Small intestine (tissue), 7 donors: Measurements from ENCODE around the gene GBE1. TPM values are rescaled to one million over a fixed set of nuclear protein-coding genes. Genes with fewer than 3 reads are reported as not detected.

Experiments
- DNase-seq, 2 donors: peaks; one replicate each; pipeline versions ENCODE4 v3.0.0 to v3.0.0-alpha.2; 2013
- FAIRE-seq: peaks from 2 replicates; lab custom pipeline; 2012; peaks lifted over from hg19 to GRCh38; lab: Jason Lieb, UNC
- H3K27ac ChIP-seq, 3 donors: one replicate each; pipeline ENCODE4 v1.5.1; 2013; ENCODE audit warnings: low read length in 2 of 3, mild to moderate bottlenecking in 2 of 3, control low read depth in 1 of 3, inconsistent platforms in 1 of 3, low read depth in 1 of 3, moderate library complexity in 1 of 3
- H3K27me3 ChIP-seq, 3 donors: one replicate each; pipeline ENCODE4 v1.6.1; 2013; ENCODE audit warnings: low read length in 3 of 3, inconsistent platforms in 1 of 3; ENCODE audit not compliant: control insufficient read depth in 3 of 3, insufficient read depth in 3 of 3
- H3K36me3 ChIP-seq, 3 donors: one replicate each; pipeline ENCODE4 v1.6.1; 2013; ENCODE audit warnings: low read length in 3 of 3, inconsistent platforms in 1 of 3, low read depth in 1 of 3, mild to moderate bottlenecking in 1 of 3, moderate library complexity in 1 of 3; ENCODE audit not compliant: control insufficient read depth in 3 of 3, insufficient read depth in 2 of 3
- H3K4me1 ChIP-seq, 3 donors: one replicate each; pipeline ENCODE4 v1.6.1; 2013; ENCODE audit warnings: low read length in 2 of 3, inconsistent platforms in 1 of 3, low read depth in 1 of 3, mild to moderate bottlenecking in 1 of 3, moderate library complexity in 1 of 3; ENCODE audit not compliant: control insufficient read depth in 3 of 3, insufficient read depth in 2 of 3
- H3K4me3 ChIP-seq, 3 donors: one replicate each; pipeline ENCODE4 v1.5.1; 2013; ENCODE audit warnings: low read length in 3 of 3, control low read depth in 1 of 3, inconsistent platforms in 1 of 3, low read depth in 1 of 3, mild to moderate bottlenecking in 1 of 3, moderate library complexity in 1 of 3
- H3K9me3 ChIP-seq, 2 donors: one replicate each; pipeline ENCODE4 v1.6.1; 2013; ENCODE audit warnings: low read depth in 1 of 2, low read length in 1 of 2; ENCODE audit not compliant: control insufficient read depth in 2 of 2, insufficient read depth in 1 of 2
- WGBS, 3 donors: extraction: QIAGEN DNeasy Blood & Tissue Kit; methylation state at CpG; one replicate each; pipeline ENCODE4 v1.1.7; 2013; 5-methylcytosine and 5-hydroxymethylcytosine counted together
- polyA plus RNA-seq, 4 donors: library from polyadenylated mRNA; stranded (reverse) in 3 of 4; unstranded in 1 of 4; fragments of 200-250 nt in 3 of 4; fragments of 120-200 nt in 1 of 4; gene quantifications; one replicate each; pipeline versions ENCODE4 v1.2.1 to v1.2.3, GENCODE V29; 2013
- donor health status: healthy with polysubstance abuse.
- donor health status: control.
- donor health status: control.
- donor health status: Bipolar disorder and iron deficiency.
- donor health status: healthy.

GBE1 gene
- polyA plus RNA-seq, 4 donors = 8.9 to 14.3 (median 10.5) TPM

DNA sequence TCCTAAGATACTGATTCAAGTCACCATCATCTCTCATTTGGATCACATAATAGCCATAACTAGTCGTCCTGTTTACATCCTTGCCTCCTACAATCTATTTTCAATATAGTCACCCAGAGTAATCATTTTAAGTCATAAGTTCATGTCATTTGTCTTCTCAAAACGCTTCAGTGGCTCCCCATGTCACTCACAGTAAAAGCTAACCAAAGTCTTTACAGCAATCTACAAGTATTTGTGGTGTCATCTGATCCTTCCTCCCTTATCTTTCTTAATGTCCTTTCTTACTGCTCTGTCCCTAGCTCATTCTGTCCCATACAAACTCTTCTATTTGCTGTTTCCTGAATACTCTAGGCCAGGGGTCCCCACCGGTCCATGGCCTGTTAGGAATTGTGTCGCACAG is 28.8 kb downstream of the GBE1 start:
- H3K27me3 ChIP-seq = no peaks in the 10 kb centered on the region
- H3K4me3 ChIP-seq = no peak overlapping the region
- H3K4me1 ChIP-seq = peaks cover 0 to 2% (median 0%) of the 10 kb centered on the region in 3 donors
- FAIRE-seq (no peak), DNase-seq (no peak)
- WGBS, 3 donors = 88 to 90% (median 89%) methylated on average over 4 of the region's 4 CpGs
- H3K9me3 ChIP-seq = no peaks in the 10 kb centered on the region
- H3K27ac ChIP-seq = no peak overlapping the region
- H3K36me3 ChIP-seq = no peaks in the 10 kb centered on the region

DNA sequence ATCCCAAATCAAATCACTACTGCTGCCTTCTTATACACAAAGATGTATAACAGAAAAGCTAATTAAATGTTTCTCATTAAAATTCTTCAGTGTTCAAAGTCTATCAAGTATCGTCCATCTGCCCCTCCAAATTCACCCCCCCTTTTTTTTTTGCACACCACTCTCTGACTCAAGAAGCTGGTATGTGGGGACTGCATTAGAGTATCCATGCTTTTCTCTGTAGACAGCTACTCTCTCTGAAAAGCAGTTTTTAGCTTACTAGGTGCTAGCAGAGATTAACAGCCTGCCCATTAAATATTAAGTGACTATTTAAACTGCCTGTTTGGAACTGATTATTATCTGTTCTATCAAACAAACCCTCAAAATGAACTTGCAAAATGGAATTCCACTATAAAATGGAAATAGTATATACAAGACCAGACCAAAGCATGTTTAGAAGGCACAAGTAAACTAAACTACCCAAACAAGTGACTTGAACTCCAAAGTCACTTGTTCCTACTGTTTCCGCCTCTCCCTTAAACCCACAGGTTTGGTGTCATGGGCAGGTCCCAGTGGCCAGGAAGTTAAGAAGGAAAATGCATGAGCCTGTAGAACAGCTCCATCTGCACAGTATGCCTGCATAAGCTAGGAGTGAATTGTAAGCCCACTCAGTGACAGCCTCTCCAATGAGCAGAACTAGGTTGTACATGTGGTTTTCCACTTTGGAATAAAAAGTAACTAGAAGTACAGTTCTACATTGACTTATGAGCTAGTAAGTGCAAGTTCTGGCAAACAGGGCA is 32.5 kb downstream of the GBE1 start:
- no peak for FAIRE-seq
- Histone ChIP-seq H3K27ac (no peak overlapping the region), H3K9me3 (no peaks in the 10 kb centered on the region), H3K36me3 (no peaks in the 10 kb centered on the region), H3K27me3 (no peaks in the 10 kb centered on the region), H3K4me1 (no peaks in the 10 kb centered on the region), H3K4me3 (no peak overlapping the region)
- no peak for DNase-seq
- 66 to 75% (median 69%) methylated on average over 2 of the region's 2 CpGs for WGBS, 3 donors

DNA sequence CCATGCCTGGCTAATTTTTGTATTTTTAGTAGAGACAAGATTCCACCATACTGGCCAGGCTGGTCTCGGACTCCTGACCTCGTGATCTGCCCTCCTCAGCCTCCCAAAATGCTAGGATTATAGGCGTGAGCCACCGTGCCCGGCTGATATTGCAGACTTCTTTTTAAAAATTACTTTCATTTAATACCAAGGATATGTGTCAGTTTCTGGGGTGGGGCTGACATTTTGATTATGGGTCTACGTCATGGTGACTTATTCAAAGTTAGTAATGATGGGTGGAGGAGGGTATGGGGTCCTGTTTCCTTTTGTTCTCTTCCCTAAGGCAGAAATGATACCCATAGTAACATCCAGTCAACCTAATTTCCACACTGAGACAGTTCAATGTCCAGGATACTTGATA is 34.7 kb downstream of the GBE1 start:
- no peaks in the 10 kb centered on the region for H3K27me3 ChIP-seq
- H3K4me1 ChIP-seq = no peaks in the 10 kb centered on the region
- H3K9me3 ChIP-seq = no peaks in the 10 kb centered on the region
- H3K27ac ChIP-seq = no peak overlapping the region
- no peaks in the 10 kb centered on the region for H3K36me3 ChIP-seq
- 90 to 93% (median 92%) methylated on average over 6 of the region's 6 CpGs for WGBS, 3 donors
- H3K4me3 ChIP-seq = no peak overlapping the region
- FAIRE-seq (no peak), DNase-seq (no peak)

DNA sequence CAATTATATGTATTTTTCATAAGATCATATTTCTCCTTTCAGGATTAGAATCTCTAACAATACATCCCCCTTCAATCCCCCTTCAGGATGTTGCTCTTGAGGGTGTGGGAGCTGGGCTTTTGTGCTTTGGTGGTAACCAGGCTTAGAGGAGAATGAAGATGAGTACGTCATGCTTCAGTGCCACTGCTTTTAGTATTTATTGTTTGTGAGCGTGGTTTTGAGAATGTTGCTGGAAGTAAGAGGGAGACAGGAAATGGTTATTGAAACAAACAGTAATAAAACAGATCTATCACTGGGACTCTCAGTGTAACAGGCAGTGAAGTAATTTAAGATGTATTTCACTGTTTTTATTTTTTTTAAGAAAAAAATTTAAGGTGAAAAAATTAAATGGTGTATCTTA is 35.3 kb downstream of the GBE1 start:
- DNase-seq (no peak), FAIRE-seq (no peak)
- Histone ChIP-seq H3K4me3 (no peak overlapping the region), H3K27me3 (no peaks in the 10 kb centered on the region), H3K9me3 (no peaks in the 10 kb centered on the region), H3K27ac (no peak overlapping the region), H3K4me1 (no peaks in the 10 kb centered on the region), H3K36me3 (no peaks in the 10 kb centered on the region)
- WGBS, 3 donors = 71 to 93% (median 89%) methylated on average over 2 of the region's 2 CpGs

DNA sequence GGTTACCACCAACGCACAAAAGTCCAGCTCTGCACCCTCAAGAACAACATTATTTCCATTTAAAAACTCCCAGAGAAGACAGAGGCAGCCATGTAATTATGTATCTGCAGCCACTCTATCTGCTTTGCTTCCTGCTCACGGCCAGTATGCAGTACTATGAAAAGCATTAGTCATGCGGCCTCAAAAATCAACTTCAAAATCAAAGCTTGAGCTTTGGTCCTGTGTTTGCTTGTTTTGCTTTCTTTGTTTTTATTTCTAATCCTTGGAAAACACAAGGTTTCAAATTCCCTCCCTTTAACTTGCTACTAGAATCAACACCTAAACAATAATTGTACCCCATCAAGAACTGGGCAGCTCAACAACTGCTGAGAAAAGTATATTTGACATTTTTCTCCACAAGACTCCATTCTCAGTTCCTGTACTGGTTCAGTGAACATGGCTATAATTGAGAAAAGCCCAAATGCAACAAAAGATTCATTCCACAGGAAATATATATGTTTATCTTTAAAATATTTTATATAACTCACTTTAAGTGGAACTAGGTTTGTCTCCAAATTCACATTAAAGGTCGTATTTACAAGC is 37.6 kb downstream of the GBE1 start:
- no peaks in the 10 kb centered on the region for H3K27me3 ChIP-seq
- H3K9me3 ChIP-seq = no peaks in the 10 kb centered on the region
- H3K36me3 ChIP-seq = no peaks in the 10 kb centered on the region
- FAIRE-seq (no peak), DNase-seq (no peak)
- H3K27ac ChIP-seq = no peak overlapping the region
- WGBS, 3 donors = 68 to 72% (median 70%) methylated on average over 4 of the region's 4 CpGs
- H3K4me1 ChIP-seq = no peaks in the 10 kb centered on the region
- H3K4me3 ChIP-seq = no peak overlapping the region

DNA sequence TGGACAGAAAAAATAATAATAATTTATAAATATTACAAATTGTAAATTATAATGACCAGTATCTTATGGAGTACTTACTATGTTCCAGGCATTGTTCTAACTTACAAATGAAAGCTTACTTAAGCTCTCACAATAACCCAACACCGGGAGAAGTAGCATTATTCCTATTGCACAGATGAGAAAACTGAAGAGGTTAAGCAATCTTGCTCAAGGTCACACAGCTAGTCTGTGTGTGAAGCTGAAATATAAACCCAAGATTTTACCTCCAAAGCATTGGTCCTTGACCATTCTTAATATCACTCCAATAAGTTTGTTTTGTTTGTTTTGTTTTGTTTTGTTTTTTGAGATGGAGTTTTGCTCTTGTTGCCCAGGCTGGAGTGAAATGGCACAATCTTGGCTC is 43.1 kb downstream of the GBE1 start:
- DNase-seq (no peak), FAIRE-seq (no peak)
- no peaks in the 10 kb centered on the region for H3K9me3 ChIP-seq
- H3K36me3 ChIP-seq = no peaks in the 10 kb centered on the region
- no peak overlapping the region for H3K4me3 ChIP-seq
- H3K27ac ChIP-seq = no peak overlapping the region
- H3K4me1 ChIP-seq = peaks cover 0 to 5% (median 0%) of the 10 kb centered on the region in 3 donors
- H3K27me3 ChIP-seq = no peaks in the 10 kb centered on the region
- WGBS, 3 donors = 97 to 100% (median 98%) methylated on average over 1 of the region's 1 CpG

DNA sequence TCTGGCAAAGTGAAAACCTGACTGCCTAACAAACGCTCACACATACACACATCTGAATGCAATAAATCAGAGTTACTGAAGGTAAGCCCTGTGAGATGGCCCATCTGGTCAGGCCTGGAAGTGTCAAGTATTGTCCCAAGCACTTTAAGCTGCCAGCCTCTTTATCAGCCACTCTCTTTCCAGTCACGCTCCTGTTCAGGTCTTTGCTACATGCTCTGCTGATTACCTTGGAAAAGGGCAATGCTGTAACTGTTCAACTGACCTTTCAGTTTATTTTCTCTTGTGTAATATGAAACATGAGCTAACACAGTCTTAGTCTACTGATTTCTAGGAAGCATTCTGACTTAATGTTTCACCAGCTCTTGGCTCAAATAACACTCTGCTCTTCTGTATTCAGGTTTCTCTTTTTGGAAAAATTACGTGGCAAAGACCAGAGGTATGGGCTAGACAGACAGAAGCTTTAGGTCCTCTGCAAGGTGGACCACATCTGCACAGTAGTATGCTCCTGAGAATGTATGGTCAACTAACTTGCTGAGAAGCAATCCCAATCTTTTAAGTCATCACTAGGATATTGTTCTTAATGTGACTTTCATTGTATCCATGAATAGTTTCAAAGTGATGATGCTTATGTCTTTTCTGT is 44.5 kb downstream of the GBE1 start:
- Histone ChIP-seq H3K27ac (peak overlapping the region in 1 of 3 donors; percentile 78), H3K4me1 (peaks cover 0 to 5% (median 0%) of the 10 kb centered on the region in 3 donors), H3K9me3 (no peaks in the 10 kb centered on the region), H3K4me3 (no peak overlapping the region), H3K36me3 (no peaks in the 10 kb centered on the region), H3K27me3 (no peaks in the 10 kb centered on the region)
- peak; percentile 13 to 75 for DNase-seq
- WGBS, 3 donors = 43 to 70% (median 63%) methylated on average over 3 of the region's 3 CpGs
- FAIRE-seq = no peak

DNA sequence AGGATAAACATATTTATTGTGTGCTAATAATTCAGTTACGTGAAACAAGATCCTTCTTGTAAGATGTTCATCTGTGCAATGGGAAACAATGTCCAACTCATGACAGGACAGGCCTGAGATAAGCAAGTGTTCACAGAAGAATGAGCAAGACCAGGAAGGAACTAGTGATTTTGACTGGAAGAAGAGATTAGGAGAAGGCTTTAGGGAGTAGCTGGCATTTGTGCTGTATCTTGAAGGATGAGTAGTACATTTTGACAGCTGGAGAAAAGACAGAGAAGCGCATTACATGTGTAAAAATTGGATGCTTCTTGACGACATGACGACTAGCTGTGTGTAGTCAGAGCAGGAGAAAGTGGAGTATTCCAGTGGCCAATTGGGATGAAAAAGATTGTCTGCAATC is 48.4 kb downstream of the GBE1 start:
- 90 to 97% (median 94%) methylated on average over 4 of the region's 4 CpGs for WGBS, 3 donors
- no peaks in the 10 kb centered on the region for H3K36me3 ChIP-seq
- H3K4me1 ChIP-seq = peaks cover 0 to 5% (median 0%) of the 10 kb centered on the region in 3 donors
- H3K9me3 ChIP-seq = no peaks in the 10 kb centered on the region
- H3K27me3 ChIP-seq = no peaks in the 10 kb centered on the region
- DNase-seq (no peak), FAIRE-seq (no peak)
- no peak overlapping the region for H3K4me3 ChIP-seq
- H3K27ac ChIP-seq = no peak overlapping the region
